Chondrocyte (in vitro differentiated cells): Measurements from ENCODE around the gene COASY. TPM values are rescaled to one million over a fixed set of nuclear protein-coding genes. Genes with fewer than 3 reads are reported as not detected.
"Not testable (repeated sequence)": the region's sequence is repeated elsewhere in the genome, so short reads cannot be mapped to it uniquely, and the experiment has no call there.

Experiments used
- DNase-seq: peaks from one replicate; pipeline ENCODE4 v3.0.0; 2021; ENCODE audit warnings: mixed read lengths, low spot score
- H3K27ac Mint-ChIP-seq: one replicate; pipeline ENCODE4 v1.8.0; 2021; ENCODE audit warnings: mild to moderate bottlenecking, moderate library complexity, mixed read lengths; ENCODE audit not compliant: unreplicated experiment
- H3K27me3 Mint-ChIP-seq: 2 replicates; pipeline ENCODE4 v1.8.0; 2021; ENCODE audit warnings: low read depth, mixed read lengths
- H3K36me3 Mint-ChIP-seq: 2 replicates; pipeline ENCODE4 v1.8.0; 2021; ENCODE audit warnings: low read depth, mixed read lengths
- H3K4me1 Mint-ChIP-seq: 2 replicates; pipeline ENCODE4 v1.8.0; 2021; ENCODE audit warnings: low read depth, mild to moderate bottlenecking, mixed read lengths
- H3K4me3 Mint-ChIP-seq: one replicate; pipeline ENCODE4 v1.8.0; 2021; ENCODE audit warnings: mild to moderate bottlenecking, moderate library complexity, mixed read lengths; ENCODE audit not compliant: unreplicated experiment
- H3K9me3 Mint-ChIP-seq: 2 replicates; pipeline ENCODE4 v1.8.0; 2021; ENCODE audit warnings: low read depth, mixed read lengths
- CTCF ChIP-seq: fragments of 200-600 bp; sonication (generic); IDR thresholded peaks from 2 replicates; pipeline ENCODE4 v1.5.0; 2021; ENCODE audit warnings: antibody characterized with exemption, mild to moderate bottlenecking, moderate library complexity
- total RNA-seq: library from RNA; stranded (reverse); gene quantifications from 3 replicates; pipeline ENCODE4 v1.2.1, GENCODE V29; 2021

The COASY gene
- total RNA-seq, 1 donor from 2014 or later, result 31.2 TPM

- no peaks in the 10 kb centered on the region for H3K27me3 Mint-ChIP-seq
- DNase-seq, result no peak
- no peak for TF ChIP-seq CTCF
- peaks cover 20% of the 10 kb centered on the region for H3K4me1 Mint-ChIP-seq
- H3K4me3 Mint-ChIP-seq, result no peak overlapping the region
- no peaks in the 10 kb centered on the region for H3K9me3 Mint-ChIP-seq
- peaks cover 15% of the 10 kb centered on the region for H3K36me3 Mint-ChIP-seq
- no peak overlapping the region for H3K27ac Mint-ChIP-seq
Observed at GRCh38 chr17:42541041-42541833, 20.7 kb upstream of the COASY start.

- Mint-ChIP-seq H3K4me1 (peaks cover 4% of the 10 kb centered on the region), H3K27ac (no peak overlapping the region), H3K27me3 (no peaks in the 10 kb centered on the region), H3K4me3 (no peak overlapping the region), H3K36me3 (peaks cover 13% of the 10 kb centered on the region), H3K9me3 (no peaks in the 10 kb centered on the region)
- TF ChIP-seq CTCF, result no peak
- no peak for DNase-seq
Observed at GRCh38 chr17:42543190-42544079, 18.5 kb upstream of the COASY start.

DNA sequence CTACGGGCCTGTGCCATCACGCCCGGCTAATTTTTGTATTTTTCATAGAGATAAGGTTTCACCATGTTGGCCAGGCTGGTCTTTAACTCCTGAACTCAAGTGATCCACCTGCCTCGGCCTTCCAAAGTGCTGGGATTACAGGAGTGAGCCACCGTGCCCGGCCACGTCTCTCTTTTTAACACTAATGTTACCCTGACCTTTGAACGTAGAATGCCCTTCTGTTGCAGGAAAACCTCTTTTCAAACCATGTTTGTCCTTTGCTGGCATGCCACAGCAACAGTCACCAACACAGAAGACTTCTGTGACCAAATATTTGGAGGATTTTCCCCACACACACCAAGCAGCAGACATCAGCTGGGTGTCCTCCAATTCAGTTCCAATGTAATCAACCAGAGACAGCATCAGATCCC is 17.1 kb upstream of the COASY start:
- H3K27ac Mint-ChIP-seq, result no peak overlapping the region
- no peaks in the 10 kb centered on the region for H3K27me3 Mint-ChIP-seq
- H3K36me3 Mint-ChIP-seq, result peaks cover 8% of the 10 kb centered on the region
- no peak for TF ChIP-seq CTCF
- no peaks in the 10 kb centered on the region for H3K4me1 Mint-ChIP-seq
- DNase-seq, result no peak
- H3K9me3 Mint-ChIP-seq, result no peaks in the 10 kb centered on the region
- no peak overlapping the region for H3K4me3 Mint-ChIP-seq

DNA sequence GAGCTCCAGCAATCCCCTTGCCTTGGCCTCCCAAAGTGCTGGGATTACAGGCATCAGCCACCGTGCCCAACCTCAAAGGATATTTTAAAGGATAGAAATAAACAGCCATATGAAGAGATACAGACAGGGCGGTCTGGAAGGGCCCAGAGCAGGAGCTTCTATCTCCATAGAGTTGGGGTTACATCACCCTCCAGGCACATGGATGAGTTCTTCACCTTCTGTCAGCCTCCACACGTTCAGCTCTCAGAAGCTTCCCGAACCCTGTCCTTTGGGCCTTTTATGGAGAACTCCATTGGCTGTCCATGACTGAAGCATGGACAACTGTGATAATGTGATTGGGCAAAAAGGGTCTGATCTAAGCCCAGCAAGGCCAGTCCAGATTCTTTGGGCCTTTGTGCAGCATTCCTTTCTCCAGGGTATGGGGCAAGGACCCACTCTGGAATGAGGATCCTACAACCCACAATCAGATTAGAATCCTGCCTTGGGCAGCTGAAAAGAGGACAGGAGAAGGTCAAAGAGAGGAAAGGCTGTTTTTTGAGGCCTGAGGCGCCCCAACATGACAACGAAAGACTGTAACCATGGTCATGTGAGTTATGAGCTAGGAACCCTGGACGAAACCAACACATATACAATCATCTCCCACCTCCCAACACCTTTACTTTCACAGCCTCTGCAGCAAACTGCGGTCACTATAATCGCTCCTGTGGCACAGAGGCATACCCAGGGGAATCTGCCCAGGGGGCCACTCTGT is 16.0 kb upstream of the COASY start:
- not testable (repeated sequence) for DNase-seq, H3K9me3 Mint-ChIP-seq, H3K4me3 Mint-ChIP-seq, H3K36me3 Mint-ChIP-seq, H3K27ac Mint-ChIP-seq, H3K27me3 Mint-ChIP-seq, H3K4me1 Mint-ChIP-seq

DNA sequence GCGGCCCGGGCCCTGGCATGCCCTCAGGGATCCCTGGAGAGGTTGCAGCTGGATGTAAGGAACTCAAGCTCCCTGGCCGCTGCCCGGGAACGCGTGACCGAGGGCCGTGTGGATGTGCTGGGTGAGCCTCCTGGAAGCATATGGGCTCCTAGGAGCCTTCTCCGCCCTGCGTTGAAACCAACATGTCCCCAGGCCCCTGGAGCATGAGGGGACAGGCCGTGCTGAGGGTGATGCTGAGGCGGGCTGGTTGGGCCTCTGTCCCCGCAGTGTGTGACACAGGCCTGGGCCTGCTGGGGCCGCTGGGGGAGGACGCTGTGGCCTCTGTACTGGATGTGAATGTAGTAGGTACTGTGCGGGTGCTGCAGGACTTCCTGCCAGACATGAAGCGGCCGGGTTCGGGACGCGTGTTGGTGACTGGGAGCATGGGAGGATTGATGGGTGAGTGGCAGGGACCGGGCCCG is 14.9 kb upstream of the COASY start:
- H3K9me3 Mint-ChIP-seq, result no peaks in the 10 kb centered on the region
- peaks cover 3% of the 10 kb centered on the region for H3K36me3 Mint-ChIP-seq
- no peak for DNase-seq
- H3K4me1 Mint-ChIP-seq, result no peaks in the 10 kb centered on the region
- peak overlapping the region; percentile 59 for H3K27ac Mint-ChIP-seq
- no peaks in the 10 kb centered on the region for H3K27me3 Mint-ChIP-seq
- H3K4me3 Mint-ChIP-seq, result no peak overlapping the region
- no peak for TF ChIP-seq CTCF
